ENCODE measurements around the gene DEF6.

DEF6 gene

DNA sequence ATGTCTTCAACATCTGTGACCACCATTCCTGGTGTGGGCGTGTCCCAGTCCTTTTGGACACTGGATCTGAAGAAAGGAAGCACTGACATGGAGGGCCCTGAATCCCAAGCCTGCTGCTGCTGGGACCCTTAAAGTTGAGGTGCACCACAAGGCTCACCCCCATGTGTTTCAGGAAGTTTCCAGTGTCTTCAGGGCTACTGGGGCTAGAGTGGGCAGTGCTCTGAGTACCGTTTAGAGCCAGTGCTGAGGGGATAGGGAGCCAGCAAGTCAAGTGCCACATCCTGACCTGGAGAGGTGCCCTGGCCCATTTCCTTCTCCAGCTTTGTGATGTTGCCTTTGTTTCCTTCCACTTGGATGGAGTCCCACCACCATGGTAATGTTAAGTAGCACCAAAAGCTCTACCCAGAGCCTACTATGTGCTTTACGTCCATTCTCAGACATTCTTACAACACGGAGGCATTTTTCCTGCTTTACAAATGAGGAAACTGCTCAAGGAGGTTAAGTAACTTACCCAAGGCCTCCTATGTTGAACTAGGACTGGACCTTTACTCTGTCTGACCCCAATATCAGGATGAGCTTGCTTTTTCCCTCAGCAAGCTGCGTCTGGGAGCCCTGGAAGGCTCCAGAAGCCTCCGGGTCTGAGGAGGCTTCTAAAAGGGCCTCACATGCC lies 552 bp upstream of the DEF6 start:
- H3K4me3 ChIP-seq (ENCODE audit: low read depth in 1 of 2, low read length in 1 of 2): peak overlapping the region; percentile 83 to 92
- H3K36me3 ChIP-seq: peaks cover 17% of the 10 kb centered on the region
- TF ChIP-seq, protein P1, sequence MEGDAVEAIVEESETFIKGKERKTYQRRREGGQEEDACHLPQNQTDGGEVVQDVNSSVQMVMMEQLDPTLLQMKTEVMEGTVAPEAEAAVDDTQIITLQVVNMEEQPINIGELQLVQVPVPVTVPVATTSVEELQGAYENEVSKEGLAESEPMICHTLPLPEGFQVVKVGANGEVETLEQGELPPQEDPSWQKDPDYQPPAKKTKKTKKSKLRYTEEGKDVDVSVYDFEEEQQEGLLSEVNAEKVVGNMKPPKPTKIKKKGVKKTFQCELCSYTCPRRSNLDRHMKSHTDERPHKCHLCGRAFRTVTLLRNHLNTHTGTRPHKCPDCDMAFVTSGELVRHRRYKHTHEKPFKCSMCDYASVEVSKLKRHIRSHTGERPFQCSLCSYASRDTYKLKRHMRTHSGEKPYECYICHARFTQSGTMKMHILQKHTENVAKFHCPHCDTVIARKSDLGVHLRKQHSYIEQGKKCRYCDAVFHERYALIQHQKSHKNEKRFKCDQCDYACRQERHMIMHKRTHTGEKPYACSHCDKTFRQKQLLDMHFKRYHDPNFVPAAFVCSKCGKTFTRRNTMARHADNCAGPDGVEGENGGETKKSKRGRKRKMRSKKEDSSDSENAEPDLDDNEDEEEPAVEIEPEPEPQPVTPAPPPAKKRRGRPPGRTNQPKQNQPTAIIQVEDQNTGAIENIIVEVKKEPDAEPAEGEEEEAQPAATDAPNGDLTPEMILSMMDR (IDR thresholded peaks at IDR 0.05): no peak
- no peaks in the 10 kb centered on the region for H3K9me3 ChIP-seq
- peak overlapping the region; percentile 98 for H3K27ac ChIP-seq
- peaks cover 52 to 58% of the 10 kb centered on the region in 2 experiments for H3K4me1 ChIP-seq (ENCODE audit: control insufficient read depth in 1 of 2, insufficient read depth in 1 of 2, low read depth in 1 of 2, low read length in 1 of 2)
- H3K27me3 ChIP-seq: no peaks in the 10 kb centered on the region

DNA sequence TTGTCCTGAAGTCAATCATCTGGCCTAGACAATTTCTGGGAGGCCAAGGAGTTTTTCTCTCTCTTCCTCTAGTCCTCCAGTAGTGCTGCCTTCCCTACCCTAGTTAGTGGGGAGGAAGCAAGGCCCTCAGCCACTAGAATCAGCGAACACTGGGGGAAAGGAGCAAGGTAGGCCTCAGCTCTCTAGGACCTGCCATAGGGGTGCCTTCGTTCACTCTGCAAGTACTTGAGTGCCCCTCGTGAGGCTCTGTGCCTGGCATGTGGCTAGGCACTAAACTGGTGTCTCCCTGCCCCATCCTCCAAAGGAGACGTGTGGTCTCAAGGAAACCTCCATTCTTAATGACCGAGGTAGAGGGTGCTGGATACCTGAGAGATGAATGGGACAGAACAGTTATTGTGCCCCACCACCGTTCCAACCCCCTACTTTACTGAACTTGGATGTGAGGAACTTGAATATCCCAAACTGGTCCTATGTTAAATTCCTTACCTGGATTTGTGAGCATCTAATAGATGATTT lies 1.1 kb downstream of the DEF6 start:
- Histone ChIP-seq H3K4me1 (ENCODE audit: control insufficient read depth in 1 of 2, insufficient read depth in 1 of 2, low read depth in 1 of 2, low read length in 1 of 2) (peaks cover 69 to 74% of the 10 kb centered on the region in 2 experiments), H3K27me3 (no peaks in the 10 kb centered on the region), H3K27ac (peak overlapping the region; percentile 98), H3K9me3 (no peaks in the 10 kb centered on the region), H3K4me3 (ENCODE audit: low read depth in 1 of 2, low read length in 1 of 2) (peak overlapping the region; percentile 83 to 92), H3K36me3 (peaks cover 1% of the 10 kb centered on the region)
- TF ChIP-seq, protein P1 (IDR thresholded peaks at IDR 0.05): no peak

DNA sequence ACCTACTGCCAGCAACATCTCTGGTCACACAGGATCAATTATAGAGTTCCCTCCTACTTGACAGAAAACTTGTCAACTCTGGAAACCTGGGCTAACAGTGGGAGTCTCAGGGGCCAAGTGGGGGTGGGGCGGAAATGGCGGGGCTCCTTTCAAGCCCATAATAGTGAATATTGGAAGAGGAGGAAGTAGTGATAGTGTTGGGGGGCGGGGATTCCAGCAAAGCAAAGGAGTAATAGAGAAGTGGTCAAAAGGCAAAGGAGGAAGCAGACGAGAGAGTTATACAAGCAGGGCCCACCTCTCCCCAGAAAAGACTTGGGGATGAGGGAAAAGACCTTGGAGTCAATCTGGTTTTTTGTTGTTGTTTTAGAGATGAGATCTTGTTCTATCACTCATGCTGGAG lies 2.1 kb downstream of the DEF6 start:
- Histone ChIP-seq H3K27me3 (no peaks in the 10 kb centered on the region), H3K9me3 (no peaks in the 10 kb centered on the region), H3K4me1 (ENCODE audit: control insufficient read depth in 1 of 2, insufficient read depth in 1 of 2, low read depth in 1 of 2, low read length in 1 of 2) (peaks cover 78 to 84% of the 10 kb centered on the region in 2 experiments), H3K27ac (peak overlapping the region; percentile 98), H3K36me3 (no peaks in the 10 kb centered on the region), H3K4me3 (ENCODE audit: low read depth in 1 of 2, low read length in 1 of 2) (peak overlapping the region; percentile 83 to 92)
- TF ChIP-seq, protein P1 (IDR thresholded peaks at IDR 0.05): no peak

DNA sequence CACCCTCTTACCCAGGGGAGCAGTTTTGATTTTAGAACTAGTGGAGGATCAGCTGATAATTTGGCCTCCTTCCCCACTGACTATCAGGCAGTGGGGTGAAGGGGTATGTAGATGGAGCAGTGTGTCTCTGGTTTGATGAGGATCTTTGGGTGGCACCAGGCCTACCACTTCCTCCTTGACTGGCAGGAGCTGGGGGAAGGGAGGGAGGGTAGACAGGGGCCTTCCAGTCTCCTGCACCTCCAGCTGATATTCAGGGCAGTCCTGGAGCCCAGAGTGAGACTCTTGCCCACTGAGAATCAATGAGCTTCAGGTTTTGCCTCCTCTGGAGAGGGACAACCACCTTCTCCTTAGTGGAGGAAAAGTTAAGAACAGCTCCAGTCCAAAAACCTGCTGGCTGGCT lies 3.2 kb downstream of the DEF6 start:
- peaks cover 79 to 84% of the 10 kb centered on the region in 2 experiments for H3K4me1 ChIP-seq (ENCODE audit: control insufficient read depth in 1 of 2, insufficient read depth in 1 of 2, low read depth in 1 of 2, low read length in 1 of 2)

DNA sequence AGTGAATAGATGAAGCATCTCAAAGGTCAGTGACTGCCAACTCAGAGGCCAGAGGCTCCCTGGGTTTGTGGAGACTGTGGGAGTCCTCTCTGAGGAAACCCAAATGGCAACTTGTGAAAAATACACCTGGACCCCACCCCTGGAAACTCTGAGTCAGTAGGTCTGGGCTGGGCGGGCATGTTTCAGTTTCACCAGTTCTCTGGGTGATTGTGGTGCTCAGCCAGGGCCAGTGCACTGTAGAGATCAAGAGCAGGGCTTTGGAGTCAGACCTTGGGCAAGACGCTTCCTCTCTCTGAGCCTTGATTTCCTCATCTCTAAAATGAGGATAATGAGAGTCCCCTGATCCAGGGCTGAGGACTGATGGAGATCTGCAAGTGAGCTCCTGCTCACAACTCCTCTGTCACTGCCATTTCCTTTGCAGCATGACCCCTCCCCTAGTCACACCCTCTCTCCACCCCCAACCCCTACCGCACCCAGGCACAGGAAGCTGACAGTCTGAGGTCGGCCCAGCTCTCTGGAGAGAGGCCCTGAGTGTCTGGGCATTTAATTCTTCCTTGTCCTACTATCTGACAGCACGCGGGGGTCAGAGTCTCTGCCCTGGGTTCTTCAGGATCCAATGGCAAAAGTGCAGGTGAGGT lies 5.1 kb downstream of the DEF6 start:
- Histone ChIP-seq H3K4me3 (ENCODE audit: low read depth in 1 of 2, low read length in 1 of 2) (peak overlapping the region; percentile 48 to 83), H3K27me3 (no peaks in the 10 kb centered on the region), H3K4me1 (ENCODE audit: control insufficient read depth in 1 of 2, insufficient read depth in 1 of 2, low read depth in 1 of 2, low read length in 1 of 2) (peaks cover 69% of the 10 kb centered on the region in 2 experiments), H3K36me3 (peaks cover 19% of the 10 kb centered on the region), H3K9me3 (no peaks in the 10 kb centered on the region), H3K27ac (peak overlapping the region; percentile 98)
- TF ChIP-seq, protein P1 (IDR thresholded peaks at IDR 0.05): no peak

More for the DNA sequence above, 3.2 kb downstream of the DEF6 start:
- Histone ChIP-seq H3K27me3 (no peaks in the 10 kb centered on the region), H3K9me3 (no peaks in the 10 kb centered on the region), H3K27ac (peak overlapping the region; percentile 98), H3K36me3 (peaks cover 9% of the 10 kb centered on the region), H3K4me3 (ENCODE audit: low read depth in 1 of 2, low read length in 1 of 2) (peak overlapping the region; percentile 83 to 92)
- TF ChIP-seq, protein P1 (IDR thresholded peaks at IDR 0.05): no peak

Measured in neutrophil (primary cell).